Progenitor cell of endocrine pancreas (in vitro differentiated cells): ENCODE measurements around the gene AP1B1. TPM values are rescaled to one million over a fixed set of nuclear protein-coding genes. Genes with fewer than 3 reads are reported as not detected.

Source experiments
- DNase-seq: peaks from one replicate; pipeline ENCODE4 v3.0.0; 2021; ENCODE audit warnings: low spot score; ENCODE audit not compliant: unreplicated experiment
- H3K27ac Mint-ChIP-seq: 2 replicates; pipeline ENCODE4 v1.8.0; 2021; ENCODE audit warnings: mild to moderate bottlenecking, moderate library complexity, mixed read lengths
- H3K27me3 Mint-ChIP-seq: 2 replicates; pipeline ENCODE4 v1.8.0; 2021; ENCODE audit warnings: mixed read lengths
- H3K36me3 Mint-ChIP-seq: 2 replicates; pipeline ENCODE4 v1.8.0; 2022; ENCODE audit warnings: mixed read lengths; ENCODE audit not compliant: insufficient read depth
- H3K4me1 Mint-ChIP-seq: 2 replicates; pipeline ENCODE4 v1.8.0; 2021; ENCODE audit warnings: low read depth, mixed read lengths
- H3K4me3 Mint-ChIP-seq: 2 replicates; pipeline ENCODE4 v1.8.0; 2021; ENCODE audit warnings: low read depth, mild to moderate bottlenecking, moderate library complexity, mixed read lengths
- H3K9me3 Mint-ChIP-seq: 2 replicates; pipeline ENCODE4 v1.8.0; 2021; ENCODE audit warnings: low read depth, mixed read lengths
- total RNA-seq: library from RNA; stranded (reverse); gene quantifications from 2 replicates; pipeline ENCODE4 v1.2.1, GENCODE V29; 2021
- TF ChIP-seq, protein P1 (sequence below): fragments of 200-600 bp; sonication (generic); IDR thresholded peaks from one replicate; pipeline ENCODE4 v1.5.0; 2021; ENCODE audit warnings: antibody characterized with exemption, mild to moderate bottlenecking; ENCODE audit not compliant: unreplicated experiment

Gene AP1B1
- total RNA-seq, 1 donor from 2014 or later: 59.6 TPM

DNA sequence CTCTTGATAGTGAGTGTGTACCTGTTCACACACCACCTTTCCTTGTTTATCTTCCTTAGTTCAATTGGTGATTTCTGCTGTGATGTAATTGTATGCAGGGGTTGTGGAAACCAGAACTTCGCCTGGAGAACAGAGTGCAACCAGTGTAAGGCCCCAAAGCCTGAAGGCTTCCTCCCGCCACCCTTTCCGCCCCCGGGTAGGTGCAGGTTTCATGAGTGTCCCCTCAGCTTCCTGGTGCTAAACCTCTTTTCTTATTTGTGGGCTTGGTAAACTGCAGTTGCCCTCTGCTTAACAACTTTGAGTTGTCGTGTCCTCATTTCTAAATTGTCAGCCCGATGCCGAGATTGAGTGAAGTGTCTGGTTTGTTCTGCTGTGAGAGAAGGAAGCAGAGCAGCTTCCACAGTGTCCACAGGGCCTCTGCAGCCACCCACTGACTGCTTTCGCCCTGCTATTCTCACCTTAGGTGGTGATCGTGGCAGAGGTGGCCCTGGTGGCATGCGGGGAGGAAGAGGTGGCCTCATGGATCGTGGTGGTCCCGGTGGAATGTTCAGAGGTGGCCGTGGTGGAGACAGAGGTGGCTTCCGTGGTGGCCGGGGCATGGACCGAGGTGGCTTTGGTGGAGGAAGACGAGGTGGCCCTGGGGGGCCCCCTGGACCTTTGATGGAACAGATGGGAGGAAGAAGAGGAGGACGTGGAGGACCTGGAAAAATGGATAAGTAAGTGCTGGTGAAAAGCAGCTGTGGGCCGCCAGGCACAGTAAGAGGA, 89.1 kb downstream of the AP1B1 start:
- Mint-ChIP-seq H3K36me3 (peaks cover 36% of the 10 kb centered on the region), H3K9me3 (no peaks in the 10 kb centered on the region), H3K27me3 (no peaks in the 10 kb centered on the region), H3K4me1 (no peaks in the 10 kb centered on the region), H3K4me3 (no peak overlapping the region), H3K27ac (peak overlapping the region; percentile 71)
- TF ChIP-seq, protein P1, sequence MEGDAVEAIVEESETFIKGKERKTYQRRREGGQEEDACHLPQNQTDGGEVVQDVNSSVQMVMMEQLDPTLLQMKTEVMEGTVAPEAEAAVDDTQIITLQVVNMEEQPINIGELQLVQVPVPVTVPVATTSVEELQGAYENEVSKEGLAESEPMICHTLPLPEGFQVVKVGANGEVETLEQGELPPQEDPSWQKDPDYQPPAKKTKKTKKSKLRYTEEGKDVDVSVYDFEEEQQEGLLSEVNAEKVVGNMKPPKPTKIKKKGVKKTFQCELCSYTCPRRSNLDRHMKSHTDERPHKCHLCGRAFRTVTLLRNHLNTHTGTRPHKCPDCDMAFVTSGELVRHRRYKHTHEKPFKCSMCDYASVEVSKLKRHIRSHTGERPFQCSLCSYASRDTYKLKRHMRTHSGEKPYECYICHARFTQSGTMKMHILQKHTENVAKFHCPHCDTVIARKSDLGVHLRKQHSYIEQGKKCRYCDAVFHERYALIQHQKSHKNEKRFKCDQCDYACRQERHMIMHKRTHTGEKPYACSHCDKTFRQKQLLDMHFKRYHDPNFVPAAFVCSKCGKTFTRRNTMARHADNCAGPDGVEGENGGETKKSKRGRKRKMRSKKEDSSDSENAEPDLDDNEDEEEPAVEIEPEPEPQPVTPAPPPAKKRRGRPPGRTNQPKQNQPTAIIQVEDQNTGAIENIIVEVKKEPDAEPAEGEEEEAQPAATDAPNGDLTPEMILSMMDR: no peak
- DNase-seq: no peak

- H3K27ac Mint-ChIP-seq: peak overlapping the region; percentile 41
- H3K4me3 Mint-ChIP-seq: no peak overlapping the region
- TF ChIP-seq, protein P1: no peak
- no peaks in the 10 kb centered on the region for H3K4me1 Mint-ChIP-seq
- H3K27me3 Mint-ChIP-seq: no peaks in the 10 kb centered on the region
- DNase-seq: no peak
- peaks cover 39% of the 10 kb centered on the region for H3K36me3 Mint-ChIP-seq
- H3K9me3 Mint-ChIP-seq: no peaks in the 10 kb centered on the region
Measured at GRCh38 chr22:29298641-29299040, 89.7 kb downstream of the AP1B1 start.

GRCh38 chr22:29292379-29292778, 96.0 kb downstream of the AP1B1 start:
- no peak overlapping the region for H3K27ac Mint-ChIP-seq
- TF ChIP-seq, protein P1: no peak
- H3K27me3 Mint-ChIP-seq: no peaks in the 10 kb centered on the region
- H3K4me3 Mint-ChIP-seq: no peak overlapping the region
- no peaks in the 10 kb centered on the region for H3K9me3 Mint-ChIP-seq
- DNase-seq: no peak
- no peaks in the 10 kb centered on the region for H3K4me1 Mint-ChIP-seq
- peaks cover 43% of the 10 kb centered on the region for H3K36me3 Mint-ChIP-seq

DNA sequence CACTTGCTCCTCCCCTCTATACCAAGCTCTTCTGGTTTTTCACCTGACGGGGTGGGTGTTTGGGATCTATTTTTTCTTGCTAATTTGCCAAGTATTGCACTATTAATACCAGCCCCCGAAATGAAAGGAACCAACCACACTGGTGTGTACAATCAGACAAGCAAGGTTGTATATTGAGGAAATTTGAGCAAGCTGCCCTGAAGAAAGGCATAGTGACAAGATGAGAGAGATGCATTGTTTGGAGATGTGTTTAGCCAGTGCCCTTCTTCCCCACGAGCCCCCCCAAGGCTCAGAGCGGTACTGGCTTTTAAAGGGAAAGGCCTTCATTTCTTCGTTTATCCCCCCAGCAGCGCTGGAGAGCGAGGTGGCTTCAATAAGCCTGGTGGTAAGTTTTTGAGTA, 97.2 kb downstream of the AP1B1 start:
- TF ChIP-seq, protein P1: no peak
- no peaks in the 10 kb centered on the region for H3K4me1 Mint-ChIP-seq
- no peaks in the 10 kb centered on the region for H3K27me3 Mint-ChIP-seq
- H3K27ac Mint-ChIP-seq: no peak overlapping the region
- no peak for DNase-seq
- no peak overlapping the region for H3K4me3 Mint-ChIP-seq
- peaks cover 42% of the 10 kb centered on the region for H3K36me3 Mint-ChIP-seq
- no peaks in the 10 kb centered on the region for H3K9me3 Mint-ChIP-seq

- Mint-ChIP-seq H3K4me3 (no peak overlapping the region), H3K36me3 (peaks cover 44% of the 10 kb centered on the region), H3K27me3 (no peaks in the 10 kb centered on the region), H3K9me3 (no peaks in the 10 kb centered on the region), H3K4me1 (no peaks in the 10 kb centered on the region), H3K27ac (no peak overlapping the region)
- no peak for DNase-seq
- TF ChIP-seq, protein P1: no peak
Measured at GRCh38 chr22:29290061-29290460, 98.3 kb downstream of the AP1B1 start.
